ENCODE results near the gene RPS6KL1.

DNA sequence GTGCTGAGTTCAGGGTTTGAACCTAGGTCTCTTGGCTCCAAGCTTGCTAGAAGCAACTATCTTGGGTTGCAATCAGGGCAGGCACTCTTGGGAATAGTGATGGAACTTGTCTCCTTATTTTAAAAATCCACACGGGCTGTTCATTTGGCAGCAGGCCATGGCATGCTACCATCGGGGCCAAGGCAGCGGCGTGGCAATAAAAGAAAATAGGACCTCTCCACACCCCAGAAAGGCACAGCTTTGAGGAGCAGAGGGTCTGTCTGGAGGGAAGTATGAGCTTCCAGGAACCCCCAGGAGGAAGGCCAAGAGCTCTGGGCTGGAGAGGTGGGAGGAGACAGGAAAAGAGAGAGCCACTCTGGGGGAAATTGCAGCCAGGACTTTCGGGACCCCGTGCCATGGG, 15.3 kb downstream of the RPS6KL1 start:
- TF ChIP-seq, protein P1, sequence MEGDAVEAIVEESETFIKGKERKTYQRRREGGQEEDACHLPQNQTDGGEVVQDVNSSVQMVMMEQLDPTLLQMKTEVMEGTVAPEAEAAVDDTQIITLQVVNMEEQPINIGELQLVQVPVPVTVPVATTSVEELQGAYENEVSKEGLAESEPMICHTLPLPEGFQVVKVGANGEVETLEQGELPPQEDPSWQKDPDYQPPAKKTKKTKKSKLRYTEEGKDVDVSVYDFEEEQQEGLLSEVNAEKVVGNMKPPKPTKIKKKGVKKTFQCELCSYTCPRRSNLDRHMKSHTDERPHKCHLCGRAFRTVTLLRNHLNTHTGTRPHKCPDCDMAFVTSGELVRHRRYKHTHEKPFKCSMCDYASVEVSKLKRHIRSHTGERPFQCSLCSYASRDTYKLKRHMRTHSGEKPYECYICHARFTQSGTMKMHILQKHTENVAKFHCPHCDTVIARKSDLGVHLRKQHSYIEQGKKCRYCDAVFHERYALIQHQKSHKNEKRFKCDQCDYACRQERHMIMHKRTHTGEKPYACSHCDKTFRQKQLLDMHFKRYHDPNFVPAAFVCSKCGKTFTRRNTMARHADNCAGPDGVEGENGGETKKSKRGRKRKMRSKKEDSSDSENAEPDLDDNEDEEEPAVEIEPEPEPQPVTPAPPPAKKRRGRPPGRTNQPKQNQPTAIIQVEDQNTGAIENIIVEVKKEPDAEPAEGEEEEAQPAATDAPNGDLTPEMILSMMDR (IDR thresholded peaks at IDR 0.05) = no peak
- TF ChIP-seq EZH2 (IDR thresholded peaks at IDR 0.05) (no peak), EZH2phosphoT487 (IDR thresholded peaks at IDR 0.05) (no peak)

Measured in neural progenitor cell (in vitro differentiated cells).